ENCODE measurements around the gene SLC24A3. TPM values are rescaled to one million over a fixed set of nuclear protein-coding genes. Genes with fewer than 3 reads are reported as not detected.
A peak's percentile ranks its signal among the peaks of the same experiment; 100 is the strongest.

Gene SLC24A3
- total and polyA plus RNA-seq, 2 of the 13 experiments (the other 11 are each of a cell fraction or from before 2014, with no cell fraction given), result not detected

- no peak overlapping the region for H3K4me2 ChIP-seq (ENCODE audit: low read depth, low read length)
- ChIA-PET CTCF (ENCODE audit: low intra/inter-chr PET ratio, low total read pairs) (no interaction called here), POLR2A (no interaction called here)
- in situ Hi-C loops (cut with HindIII; ENCODE audit: extremely low pct_ligation_motif_present, low pct_unique_long_range_greater_than_20kb), result no loop called here
- no peak overlapping the region for H3K27ac ChIP-seq (ENCODE audit: extremely low read length, insufficient read depth, low read length)
- intact Hi-C loops (cut with micrococcal nuclease; ENCODE audit: unreplicated experiment), result no loop called here
- no peak overlapping the region for H3K9ac ChIP-seq (ENCODE audit: insufficient read depth, low read depth, low read length)
- no peaks in the 10 kb centered on the region for H3K36me3 ChIP-seq (replicated peaks in 1 of 2; ENCODE audit: control insufficient read depth in 1 of 2, insufficient read depth in 2 of 2, low read length in 2 of 2)
- TF ChIP-seq GFI1 (CRISPR knock-in tag; IDR thresholded peaks at IDR 0.05; ENCODE audit: borderline replicate concordance) (no peak), ZNF251 (CRISPR knock-in tag; IDR thresholded peaks at IDR 0.05) (no peak), ZNF17 (CRISPR knock-in tag; IDR thresholded peaks at IDR 0.05) (no peak), ARNTL (CRISPR knock-in tag; IDR thresholded peaks at IDR 0.05) (no peak), ZNF335 (CRISPR knock-in tag; IDR thresholded peaks at IDR 0.05) (no peak), MYC (CRISPR knock-in tag; IDR thresholded peaks at IDR 0.05; ENCODE audit: borderline replicate concordance) (no peak), TRAFD1 (CRISPR knock-in tag; IDR thresholded peaks at IDR 0.05; ENCODE audit: borderline replicate concordance) (no peak), MAF1 (CRISPR knock-in tag; IDR thresholded peaks at IDR 0.05; ENCODE audit: borderline replicate concordance) (no peak), ZFYVE20 (CRISPR knock-in tag; IDR thresholded peaks at IDR 0.05; ENCODE audit: borderline replicate concordance, low read depth) (no peak), ZNF142 (CRISPR knock-in tag; IDR thresholded peaks at IDR 0.05) (no peak), PCBP2 (optimal IDR thresholded peaks at IDR 0.05; ENCODE audit: low read depth, low read length, poor library complexity, severe bottlenecking) (no peak), ZNF121 (CRISPR knock-in tag; IDR thresholded peaks at IDR 0.05) (no peak), FOXA1 (IDR thresholded peaks at IDR 0.05) (no peak), FOXA1 (CRISPR knock-in tag; IDR thresholded peaks at IDR 0.05) (no peak)
- H3K4me3 ChIP-seq (replicated peaks in 1 of 3; ENCODE audit: insufficient read depth in 1 of 3, low read depth in 2 of 3, low read length in 3 of 3), result no peak overlapping the region
- BruUV-seq (replicated peaks), result no TSS peak
- 0% methylated on average over 2 of the region's 2 CpGs for WGBS (ENCODE audit: low lambda C conversion rate)
- H3K79me2 ChIP-seq (ENCODE audit: insufficient read depth, low read length), result no peaks in the 10 kb centered on the region
- DNase-seq (ENCODE audit: low spot score) (no peak), FAIRE-seq (no peak), ATAC-seq (peak; percentile 42; the same call in 1 of the 3 replicates)
- H3K9me3 ChIP-seq (ENCODE audit: low read length), result no peaks in the 10 kb centered on the region
- H2AFZ ChIP-seq (ENCODE audit: low read length), result no peak overlapping the region
- no peaks in the 10 kb centered on the region for H3K4me1 ChIP-seq (ENCODE audit: insufficient read depth, low read length)
- H3K27me3 ChIP-seq (ENCODE audit: control insufficient read depth in 1 of 2, insufficient read depth in 2 of 2, low read length in 2 of 2), result 0 out of 5 replicates have a peak, but pooled peaks cover 0 to 7% of the 10 kb centered on the region in 2 experiments
- no peaks in the 10 kb centered on the region for H4K20me1 ChIP-seq (ENCODE audit: insufficient read depth, low read length)
Observed at GRCh38 chr20:19351542-19351941, 139.1 kb downstream of the SLC24A3 start.
